ENCODE measurements around the gene MYOF. TPM values are rescaled to one million over a fixed set of nuclear protein-coding genes. Genes with fewer than 3 reads are reported as not detected.

The MYOF gene
- total and polyA plus RNA-seq, 9 of the 15 experiments (the other 6 are each of a cell fraction or from before 2014, with no cell fraction given): 0.06 to 0.27 TPM; not detected in 7

DNA sequence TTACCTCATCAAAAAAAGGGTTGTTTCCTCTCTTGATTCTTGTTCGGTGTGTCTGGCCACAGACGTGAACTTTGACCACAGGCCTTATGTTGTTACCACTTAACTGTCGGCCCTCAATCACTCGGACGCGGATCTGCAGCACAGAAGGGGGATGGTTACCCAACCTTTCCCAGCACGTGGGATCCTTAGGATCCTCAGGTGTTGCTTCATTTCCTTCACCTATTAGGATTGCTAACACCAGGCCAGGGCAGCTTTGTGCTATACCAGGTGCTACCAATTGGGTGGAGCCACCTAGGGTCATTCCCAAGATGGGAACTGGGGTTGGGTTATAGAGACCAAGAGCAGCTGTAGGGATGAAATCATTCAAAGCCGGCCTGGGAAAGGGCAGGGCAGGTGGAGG lies 73.4 kb downstream of the MYOF start:
- 3% methylated on average over 7 of the region's 8 CpGs for WGBS (ENCODE audit: insufficient coverage, low coverage, missing lambda C conversion rate)
- ATAC-seq (no peak), FAIRE-seq (no peak), DNase-seq (ENCODE audit: extremely low read depth in 1 of 4, low spot score in 3 of 4) (no peak)
- no peak for TF ChIP-seq ZNF586 (CRISPR knock-in tag; conservative IDR thresholded peaks at IDR 0.05)
- TF ChIP-seq, protein P1, sequence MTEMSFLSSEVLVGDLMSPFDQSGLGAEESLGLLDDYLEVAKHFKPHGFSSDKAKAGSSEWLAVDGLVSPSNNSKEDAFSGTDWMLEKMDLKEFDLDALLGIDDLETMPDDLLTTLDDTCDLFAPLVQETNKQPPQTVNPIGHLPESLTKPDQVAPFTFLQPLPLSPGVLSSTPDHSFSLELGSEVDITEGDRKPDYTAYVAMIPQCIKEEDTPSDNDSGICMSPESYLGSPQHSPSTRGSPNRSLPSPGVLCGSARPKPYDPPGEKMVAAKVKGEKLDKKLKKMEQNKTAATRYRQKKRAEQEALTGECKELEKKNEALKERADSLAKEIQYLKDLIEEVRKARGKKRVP (CRISPR knock-in tag; IDR thresholded peaks at IDR 0.05): no peak
- TF ChIP-seq ZC3H4 (CRISPR knock-in tag; IDR thresholded peaks at IDR 0.05; ENCODE audit: borderline replicate concordance): no peak
- no peak for TF ChIP-seq ZNF766 (CRISPR knock-in tag; conservative IDR thresholded peaks at IDR 0.05)
- no peak for TF ChIP-seq ZNF121 (CRISPR knock-in tag; conservative IDR thresholded peaks at IDR 0.05)
- no peak for TF ChIP-seq CREM (IDR thresholded peaks at IDR 0.05; ENCODE audit: low read depth)
- TF ChIP-seq CBX5 (IDR thresholded peaks at IDR 0.05; ENCODE audit: borderline replicate concordance, low read depth): no peak
- TF ChIP-seq MEF2D (tag; conservative IDR thresholded peaks at IDR 0.05; ENCODE audit: low read depth): no peak
- no peak for TF ChIP-seq TRIM28 (IDR thresholded peaks at IDR 0.05)
- Histone ChIP-seq H3K27me3 (ENCODE audit: control insufficient read depth in 2 of 2, insufficient read depth in 2 of 2, low read length in 2 of 2) (peaks cover 11 to 17% of the 10 kb centered on the region in 2 experiments), H3K36me3 (ENCODE audit: control insufficient read depth, insufficient read depth, low read length) (no peaks in the 10 kb centered on the region), H3K4me2 (ENCODE audit: insufficient read depth, low read length) (no peak overlapping the region), H3K4me3 (no peak overlapping the region), H3K4me1 (replicated peaks in 1 of 2; ENCODE audit: control insufficient read depth in 2 of 2, insufficient read depth in 2 of 2, low read length in 2 of 2) (no peaks in the 10 kb centered on the region), H3K9me3 (replicated peaks; ENCODE audit: control insufficient read depth, insufficient read depth, low read depth, low read length) (no peaks in the 10 kb centered on the region), H3K27ac (ENCODE audit: extremely low read depth, low read depth, low read length) (no peak overlapping the region), H3K79me2 (ENCODE audit: control insufficient read depth, insufficient read depth, low read length) (no peaks in the 10 kb centered on the region), H3K9ac (ENCODE audit: insufficient read depth in 1 of 2, low read depth in 2 of 2, low read length in 2 of 2) (no peak overlapping the region), H3K9me1 (ENCODE audit: control insufficient read depth, insufficient read depth, low read length) (no peaks in the 10 kb centered on the region), H4K20me1 (replicated peaks; ENCODE audit: control insufficient read depth, insufficient read depth, low read length) (no peaks in the 10 kb centered on the region), H2AFZ (ENCODE audit: low read depth, low read length) (no peak overlapping the region)
- intact Hi-C loops (cut with micrococcal nuclease): no loop called here
- BruUV-seq (replicated peaks): no TSS peak
- in situ Hi-C loops (cut with MboI): no loop called here
- POLR2A ChIA-PET: no interaction called here
- CTCF ChIA-PET (ENCODE audit: low intra/inter-chr PET ratio): no interaction called here

All from K562 (cell line).